Duodenal mucosa (tissue), 2 donors: Measurements from ENCODE around the gene SOCS1.

Source experiments
- H3K27ac ChIP-seq: one replicate; pipeline ENCODE4 v1.7.0; 2013; ENCODE audit warnings: low read depth, low read length
- H3K27me3 ChIP-seq, 2 donors: one replicate each; pipeline ENCODE4 v1.7.0; 2013; ENCODE audit warnings: low read length in 2 of 2, control low read depth in 1 of 2; ENCODE audit not compliant: insufficient read depth in 2 of 2, control insufficient read depth in 1 of 2
- H3K36me3 ChIP-seq, 2 donors: one replicate each; pipeline ENCODE4 v1.7.0; 2013; ENCODE audit warnings: low read length in 2 of 2, control low read depth in 1 of 2; ENCODE audit not compliant: insufficient read depth in 2 of 2, control insufficient read depth in 1 of 2
- H3K4me1 ChIP-seq, 2 donors: one replicate each; pipeline ENCODE4 v1.7.0; 2013; ENCODE audit warnings: low read length in 2 of 2, control low read depth in 1 of 2; ENCODE audit not compliant: insufficient read depth in 2 of 2, control insufficient read depth in 1 of 2
- H3K4me3 ChIP-seq, 2 donors: one replicate each; pipeline ENCODE4 v1.7.0; 2013; ENCODE audit warnings: low read length in 2 of 2, low read depth in 1 of 2
- H3K9ac ChIP-seq, 2 donors: one replicate each; pipeline ENCODE4 v1.7.0; 2013; ENCODE audit warnings: low read length in 2 of 2, low read depth in 1 of 2
- H3K9me3 ChIP-seq, 2 donors: one replicate each; pipeline ENCODE4 v1.7.0; 2013; ENCODE audit warnings: low read length in 2 of 2, control low read depth in 1 of 2; ENCODE audit not compliant: control insufficient read depth in 1 of 2

Gene SOCS1

GRCh38 chr16:11260596-11260966, 4.6 kb upstream of the SOCS1 start:
- no peaks in the 10 kb centered on the region for H3K27me3 ChIP-seq
- no peaks in the 10 kb centered on the region for H3K9me3 ChIP-seq
- peaks cover 31 to 45% of the 10 kb centered on the region in 2 donors for H3K4me1 ChIP-seq
- no peak overlapping the region for H3K27ac ChIP-seq
- H3K9ac ChIP-seq = no peak overlapping the region
- no peaks in the 10 kb centered on the region for H3K36me3 ChIP-seq
- no peak overlapping the region for H3K4me3 ChIP-seq

- Histone ChIP-seq H3K9me3 (no peaks in the 10 kb centered on the region), H3K27me3 (no peaks in the 10 kb centered on the region), H3K27ac (no peak overlapping the region), H3K9ac (no peak overlapping the region), H3K36me3 (no peaks in the 10 kb centered on the region), H3K4me3 (peak overlapping the region in 1 of 2 donors; percentile 70), H3K4me1 (peaks cover 27 to 41% of the 10 kb centered on the region in 2 donors)
Observed at GRCh38 chr16:11259655-11260595, 3.9 kb upstream of the SOCS1 start.

GRCh38 chr16:11258553-11259492, 2.8 kb upstream of the SOCS1 start:
- Histone ChIP-seq H3K4me3 (peak overlapping the region; percentile 65 to 70), H3K36me3 (no peaks in the 10 kb centered on the region), H3K9me3 (no peaks in the 10 kb centered on the region), H3K4me1 (peaks cover 30 to 35% of the 10 kb centered on the region in 2 donors), H3K9ac (peak overlapping the region; percentile 52 to 65), H3K27me3 (no peaks in the 10 kb centered on the region), H3K27ac (no peak overlapping the region)

GRCh38 chr16:11257131-11257938, 1.3 kb upstream of the SOCS1 start:
- Histone ChIP-seq H3K36me3 (no peaks in the 10 kb centered on the region), H3K4me3 (peak overlapping the region; percentile 80 to 85), H3K4me1 (peaks cover 27 to 30% of the 10 kb centered on the region in 2 donors), H3K9ac (peak overlapping the region; percentile 76 to 84), H3K9me3 (no peaks in the 10 kb centered on the region), H3K27ac (peak overlapping the region; percentile 96), H3K27me3 (no peaks in the 10 kb centered on the region)

- H3K9ac ChIP-seq = peak overlapping the region; percentile 76 to 84
- H3K4me1 ChIP-seq = peaks cover 27 to 30% of the 10 kb centered on the region in 2 donors
Observed at GRCh38 chr16:11256661-11257130, 692 bp upstream of the SOCS1 start.

GRCh38 chr16:11254913-11255736, 879 bp downstream of the SOCS1 start:
- Histone ChIP-seq H3K36me3 (no peaks in the 10 kb centered on the region), H3K9me3 (no peaks in the 10 kb centered on the region), H3K27me3 (no peaks in the 10 kb centered on the region), H3K9ac (peak overlapping the region; percentile 25 to 58), H3K4me3 (peak overlapping the region; percentile 75 to 80), H3K27ac (peak overlapping the region; percentile 82), H3K4me1 (peaks cover 27 to 30% of the 10 kb centered on the region in 2 donors)

More at GRCh38 chr16:11256661-11257130, 692 bp upstream of the SOCS1 start:
- H3K4me3 ChIP-seq = peak overlapping the region; percentile 80 to 85
- H3K27ac ChIP-seq = peak overlapping the region; percentile 96
- no peaks in the 10 kb centered on the region for H3K27me3 ChIP-seq
- no peaks in the 10 kb centered on the region for H3K9me3 ChIP-seq
- H3K36me3 ChIP-seq = no peaks in the 10 kb centered on the region

- no peak overlapping the region for H3K27ac ChIP-seq
- no peaks in the 10 kb centered on the region for H3K27me3 ChIP-seq
- H3K4me3 ChIP-seq = peak overlapping the region; percentile 75 to 80
- no peaks in the 10 kb centered on the region for H3K36me3 ChIP-seq
- peaks cover 24 to 27% of the 10 kb centered on the region in 2 donors for H3K4me1 ChIP-seq
- peak overlapping the region; percentile 25 to 58 for H3K9ac ChIP-seq
- no peaks in the 10 kb centered on the region for H3K9me3 ChIP-seq
Observed at GRCh38 chr16:11253995-11254912, 1.8 kb downstream of the SOCS1 start.
